ENCODE measurements around the gene JKAMP. TPM values are rescaled to one million over a fixed set of nuclear protein-coding genes. Genes with fewer than 3 reads are reported as not detected.

Gene JKAMP
- total RNA-seq, 3 donors from 2014 or later = 32.9 to 39.2 (median 37.4) TPM

- H3K4me3 ChIP-seq = no peak overlapping the region
- no peak for ATAC-seq
- no peak for TF ChIP-seq CTCF (IDR thresholded peaks at IDR 0.05)
- intact Hi-C loops (cut with DNase I, micrococcal nuclease) = no loop called here
- no peak for DNase-seq
- H3K4me1 ChIP-seq (ENCODE audit: low read depth) = no peaks in the 10 kb centered on the region
- no peaks in the 10 kb centered on the region for H3K9me3 ChIP-seq
- H3K36me3 ChIP-seq (ENCODE audit: low read depth) = no peaks in the 10 kb centered on the region
These were observed 33.6 kb upstream of the JKAMP start for GRCh38 chr14:59450716-59451115.

- H3K9me3 ChIP-seq = no peaks in the 10 kb centered on the region
- no peak for TF ChIP-seq CTCF (IDR thresholded peaks at IDR 0.05)
- no peaks in the 10 kb centered on the region for H3K36me3 ChIP-seq (ENCODE audit: low read depth)
- DNase-seq (no peak), ATAC-seq (no peak)
- H3K4me3 ChIP-seq = no peak overlapping the region
- no peaks in the 10 kb centered on the region for H3K4me1 ChIP-seq (ENCODE audit: low read depth)
- intact Hi-C loops (cut with DNase I, micrococcal nuclease) = no loop called here
These were observed 32.5 kb upstream of the JKAMP start for GRCh38 chr14:59451849-59452248.

- ATAC-seq (no peak), DNase-seq (no peak)
- H3K4me3 ChIP-seq = no peak overlapping the region
- intact Hi-C loops (cut with DNase I, micrococcal nuclease) = no loop called here
- no peaks in the 10 kb centered on the region for H3K9me3 ChIP-seq
- no peaks in the 10 kb centered on the region for H3K36me3 ChIP-seq (ENCODE audit: low read depth)
- no peak for TF ChIP-seq CTCF (IDR thresholded peaks at IDR 0.05)
- H3K4me1 ChIP-seq (ENCODE audit: low read depth) = no peaks in the 10 kb centered on the region
These were observed 30.2 kb upstream of the JKAMP start for GRCh38 chr14:59454139-59454538.

GRCh38 chr14:59455411-59455810 lies 28.9 kb upstream of the JKAMP start:
- H3K4me1 ChIP-seq (ENCODE audit: low read depth) = no peaks in the 10 kb centered on the region
- no peak for TF ChIP-seq CTCF (IDR thresholded peaks at IDR 0.05)
- no peak for ATAC-seq
- intact Hi-C loops (cut with DNase I, micrococcal nuclease) = no loop called here
- H3K36me3 ChIP-seq (ENCODE audit: low read depth) = no peaks in the 10 kb centered on the region
- no peak for DNase-seq
- H3K9me3 ChIP-seq = no peaks in the 10 kb centered on the region
- H3K4me3 ChIP-seq = no peak overlapping the region

- Histone ChIP-seq H3K4me1 (ENCODE audit: low read depth) (no peaks in the 10 kb centered on the region), H3K4me3 (no peak overlapping the region), H3K36me3 (ENCODE audit: low read depth) (no peaks in the 10 kb centered on the region), H3K9me3 (no peaks in the 10 kb centered on the region)
- ATAC-seq = no peak
- TF ChIP-seq CTCF (IDR thresholded peaks at IDR 0.05) = no peak
- intact Hi-C loops (cut with DNase I, micrococcal nuclease) = no loop called here
- DNase-seq = no peak
These were observed 25.8 kb upstream of the JKAMP start for GRCh38 chr14:59458486-59458885.

GRCh38 chr14:59460378-59460777 lies 23.9 kb upstream of the JKAMP start:
- Histone ChIP-seq H3K36me3 (ENCODE audit: low read depth) (no peaks in the 10 kb centered on the region), H3K4me3 (no peak overlapping the region), H3K9me3 (no peaks in the 10 kb centered on the region), H3K4me1 (ENCODE audit: low read depth) (peaks cover 7% of the 10 kb centered on the region)
- TF ChIP-seq CTCF (IDR thresholded peaks at IDR 0.05) = no peak
- intact Hi-C loops (cut with DNase I, micrococcal nuclease) = no loop called here
- DNase-seq (no peak), ATAC-seq (no peak)

Measured in mucosa of descending colon (tissue), 3 donors.